ENCODE data around the gene NGF. TPM values are rescaled to one million over a fixed set of nuclear protein-coding genes. Genes with fewer than 3 reads are reported as not detected.

NGF gene
- total and polyA plus RNA-seq, 2 of the 4 experiments (the other 2 are of a cell fraction), result 12.5 to 21.7 TPM

DNA sequence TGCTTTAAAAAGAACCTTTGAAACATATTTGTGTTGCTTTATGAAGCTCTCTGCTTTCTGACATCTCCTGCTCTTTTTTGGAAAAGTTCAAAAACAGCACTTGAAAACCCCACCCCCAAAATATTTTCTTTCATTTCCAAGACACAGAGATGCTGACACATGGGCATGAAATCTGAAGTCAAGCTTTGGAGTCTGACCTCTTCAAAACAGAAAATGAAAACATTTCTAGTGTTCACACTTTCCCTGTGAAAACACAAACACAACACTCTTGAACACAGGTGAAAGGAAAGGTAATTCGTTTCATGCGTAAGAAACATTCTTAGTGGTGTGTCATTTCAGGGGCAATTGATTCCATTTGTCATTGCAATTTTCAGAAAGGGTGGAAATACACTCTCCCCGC is 10.8 kb downstream of the NGF start:
- H2BK120ac ChIP-seq (ENCODE audit: low read depth, low read length), result no peak overlapping the region
- no peak overlapping the region for H3K23ac ChIP-seq (ENCODE audit: low read depth, low read length)
- CTCF ChIA-PET, result interaction anchor here (0.6 kb wide), 1 partner anchor 707 kb away, joined by 3 read pairs; no protein-coding TSS in a partner anchor
- TF ChIP-seq, protein P1, sequence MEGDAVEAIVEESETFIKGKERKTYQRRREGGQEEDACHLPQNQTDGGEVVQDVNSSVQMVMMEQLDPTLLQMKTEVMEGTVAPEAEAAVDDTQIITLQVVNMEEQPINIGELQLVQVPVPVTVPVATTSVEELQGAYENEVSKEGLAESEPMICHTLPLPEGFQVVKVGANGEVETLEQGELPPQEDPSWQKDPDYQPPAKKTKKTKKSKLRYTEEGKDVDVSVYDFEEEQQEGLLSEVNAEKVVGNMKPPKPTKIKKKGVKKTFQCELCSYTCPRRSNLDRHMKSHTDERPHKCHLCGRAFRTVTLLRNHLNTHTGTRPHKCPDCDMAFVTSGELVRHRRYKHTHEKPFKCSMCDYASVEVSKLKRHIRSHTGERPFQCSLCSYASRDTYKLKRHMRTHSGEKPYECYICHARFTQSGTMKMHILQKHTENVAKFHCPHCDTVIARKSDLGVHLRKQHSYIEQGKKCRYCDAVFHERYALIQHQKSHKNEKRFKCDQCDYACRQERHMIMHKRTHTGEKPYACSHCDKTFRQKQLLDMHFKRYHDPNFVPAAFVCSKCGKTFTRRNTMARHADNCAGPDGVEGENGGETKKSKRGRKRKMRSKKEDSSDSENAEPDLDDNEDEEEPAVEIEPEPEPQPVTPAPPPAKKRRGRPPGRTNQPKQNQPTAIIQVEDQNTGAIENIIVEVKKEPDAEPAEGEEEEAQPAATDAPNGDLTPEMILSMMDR (conservative IDR thresholded peaks at IDR 0.05; ENCODE audit: low read depth, low read length), result no peak
- TF ChIP-seq FOS (IDR thresholded peaks at IDR 0.05; ENCODE audit: low read depth, low read length) (no peak), MAFK (IDR thresholded peaks at IDR 0.05; ENCODE audit: low read depth, low read length) (no peak), RFX5 (IDR thresholded peaks at IDR 0.05; ENCODE audit: low read depth, low read length) (no peak), SMC3 (IDR thresholded peaks at IDR 0.05; ENCODE audit: low read depth, low read length) (no peak), NFE2L2 (IDR thresholded peaks at IDR 0.05; ENCODE audit: low read depth, low read length) (no peak), RCOR1 (IDR thresholded peaks at IDR 0.05; ENCODE audit: insufficient replicate concordance, low read length) (no peak), CEBPB (IDR thresholded peaks at IDR 0.05; ENCODE audit: low read depth, low read length) (no peak), BHLHE40 (IDR thresholded peaks at IDR 0.05; ENCODE audit: low read depth, low read length) (no peak), MXI1 (IDR thresholded peaks at IDR 0.05; ENCODE audit: borderline replicate concordance, low read depth, low read length) (no peak), POLR2A (IDR thresholded peaks at IDR 0.05; ENCODE audit: low read depth, low read length) (no peak), CHD1 (IDR thresholded peaks at IDR 0.05; ENCODE audit: low read depth, low read length) (no peak), RAD21 (IDR thresholded peaks at IDR 0.05; ENCODE audit: low read length) (no peak), MAZ (IDR thresholded peaks at IDR 0.05; ENCODE audit: borderline replicate concordance, low read depth, low read length) (no peak)
- TF ChIP-seq, protein P2, sequence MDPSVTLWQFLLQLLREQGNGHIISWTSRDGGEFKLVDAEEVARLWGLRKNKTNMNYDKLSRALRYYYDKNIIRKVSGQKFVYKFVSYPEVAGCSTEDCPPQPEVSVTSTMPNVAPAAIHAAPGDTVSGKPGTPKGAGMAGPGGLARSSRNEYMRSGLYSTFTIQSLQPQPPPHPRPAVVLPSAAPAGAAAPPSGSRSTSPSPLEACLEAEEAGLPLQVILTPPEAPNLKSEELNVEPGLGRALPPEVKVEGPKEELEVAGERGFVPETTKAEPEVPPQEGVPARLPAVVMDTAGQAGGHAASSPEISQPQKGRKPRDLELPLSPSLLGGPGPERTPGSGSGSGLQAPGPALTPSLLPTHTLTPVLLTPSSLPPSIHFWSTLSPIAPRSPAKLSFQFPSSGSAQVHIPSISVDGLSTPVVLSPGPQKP (IDR thresholded peaks at IDR 0.05; ENCODE audit: borderline replicate concordance, low read depth, low read length), result no peak
- TF ChIP-seq, protein P3, sequence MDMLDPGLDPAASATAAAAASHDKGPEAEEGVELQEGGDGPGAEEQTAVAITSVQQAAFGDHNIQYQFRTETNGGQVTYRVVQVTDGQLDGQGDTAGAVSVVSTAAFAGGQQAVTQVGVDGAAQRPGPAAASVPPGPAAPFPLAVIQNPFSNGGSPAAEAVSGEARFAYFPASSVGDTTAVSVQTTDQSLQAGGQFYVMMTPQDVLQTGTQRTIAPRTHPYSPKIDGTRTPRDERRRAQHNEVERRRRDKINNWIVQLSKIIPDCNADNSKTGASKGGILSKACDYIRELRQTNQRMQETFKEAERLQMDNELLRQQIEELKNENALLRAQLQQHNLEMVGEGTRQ (IDR thresholded peaks at IDR 0.05; ENCODE audit: low read depth, low read length), result no peak
- no peaks in the 10 kb centered on the region for H3K9me3 ChIP-seq (ENCODE audit: control insufficient read depth, insufficient read depth, low read length)
- H3K9ac ChIP-seq (ENCODE audit: low read depth, low read length), result no peak overlapping the region
- no peak overlapping the region for H2BK20ac ChIP-seq (ENCODE audit: low read depth, low read length)
- POLR2A ChIA-PET (ENCODE audit: unreplicated experiment), result no interaction called here
- peaks cover 13 to 30% of the 10 kb centered on the region in 2 experiments; a peak in 3 of 4 replicates for H3K79me1 ChIP-seq (ENCODE audit: low read depth in 1 of 2, low read length in 2 of 2)
- H3K4me2 ChIP-seq (ENCODE audit: low read depth, low read length), result no peak overlapping the region
- H3K9me1 ChIP-seq (ENCODE audit: insufficient read depth, low read length), result peaks cover 10% of the 10 kb centered on the region; the same call in 1 of the 2 replicates
- H3K14ac ChIP-seq (replicated peaks; ENCODE audit: low read depth, low read length), result no peak overlapping the region
- WGBS, 2 experiments (ENCODE audit: extremely low coverage in 2 of 2, insufficient read length in 1 of 2), result no CpG with 5 or more reads among the region's 3 CpGs
- BruUV-seq (replicated peaks), result no TSS peak
- H3K56ac ChIP-seq (ENCODE audit: extremely low read depth, insufficient read depth, low read length), result no peak overlapping the region
- no peak overlapping the region for H2BK15ac ChIP-seq (ENCODE audit: low read depth, low read length)
- dilution Hi-C loops (cut with HindIII; ENCODE audit: low sequenced_read_pairs, unreplicated experiment), result no loop called here
- H3K27me3 ChIP-seq (ENCODE audit: control insufficient read depth, insufficient read depth, low read length), result no peaks in the 10 kb centered on the region
- H4K5ac ChIP-seq (ENCODE audit: low read depth, low read length), result no peak overlapping the region
- no peak overlapping the region for H3K4ac ChIP-seq (ENCODE audit: low read depth, low read length)
- H4K8ac ChIP-seq (ENCODE audit: low read depth in 2 of 2, low read length in 2 of 2), result no peak overlapping the region
- no peaks in the 10 kb centered on the region for H3K36me3 ChIP-seq (ENCODE audit: control insufficient read depth, insufficient read depth, low read length)
- no peak overlapping the region for H3K4me3 ChIP-seq (ENCODE audit: insufficient read depth, low read depth, low read length)
- no peak overlapping the region for H3K27ac ChIP-seq (ENCODE audit: insufficient read depth, low read length)
- no peak overlapping the region; the same call in 1 of the 2 replicates for H3K18ac ChIP-seq (ENCODE audit: low read depth, low read length)
- intact Hi-C loops (cut with micrococcal nuclease), result no loop called here
- no peak overlapping the region for H2AK9ac ChIP-seq (replicated peaks; ENCODE audit: low read depth, low read length, poor library complexity)
- no peak overlapping the region for H4K91ac ChIP-seq (ENCODE audit: insufficient read depth, low read depth, low read length)
- DNase-seq (no peak), ATAC-seq (ENCODE audit: low read depth) (no peak)
- no peak overlapping the region for H2AFZ ChIP-seq (replicated peaks; ENCODE audit: low read length, poor library complexity)
- no peak overlapping the region for H2BK5ac ChIP-seq (ENCODE audit: low read depth, low read length, poor library complexity, severe bottlenecking)
- in situ Hi-C loops (cut with MboI; ENCODE audit: low sequenced_read_pairs), result no loop called here
- peaks cover 26% of the 10 kb centered on the region for H3K4me1 ChIP-seq (ENCODE audit: control insufficient read depth, insufficient read depth, low read length)
- H4K20me1 ChIP-seq (ENCODE audit: insufficient read depth, low read length), result no peaks in the 10 kb centered on the region
- no peak overlapping the region for H2AK5ac ChIP-seq (ENCODE audit: low read depth, low read length)

All from IMR-90 (cell line).